ENCODE data around the gene YBX1.
"Not testable (repeated sequence)": the region's sequence is repeated elsewhere in the genome, so short reads cannot be mapped to it uniquely, and the experiment has no call there.

YBX1 gene

GRCh38 chr1:42690477-42691156 is 8.4 kb downstream of the YBX1 start:
- no peak for DNase-seq (ENCODE audit: low read depth)

- no peak for DNase-seq (ENCODE audit: low read depth)
Measured at GRCh38 chr1:42691157-42691498, 8.9 kb downstream of the YBX1 start.

GRCh38 chr1:42692461-42692860 is 10.2 kb downstream of the YBX1 start:
- DNase-seq (ENCODE audit: low read depth) = no peak

DNA sequence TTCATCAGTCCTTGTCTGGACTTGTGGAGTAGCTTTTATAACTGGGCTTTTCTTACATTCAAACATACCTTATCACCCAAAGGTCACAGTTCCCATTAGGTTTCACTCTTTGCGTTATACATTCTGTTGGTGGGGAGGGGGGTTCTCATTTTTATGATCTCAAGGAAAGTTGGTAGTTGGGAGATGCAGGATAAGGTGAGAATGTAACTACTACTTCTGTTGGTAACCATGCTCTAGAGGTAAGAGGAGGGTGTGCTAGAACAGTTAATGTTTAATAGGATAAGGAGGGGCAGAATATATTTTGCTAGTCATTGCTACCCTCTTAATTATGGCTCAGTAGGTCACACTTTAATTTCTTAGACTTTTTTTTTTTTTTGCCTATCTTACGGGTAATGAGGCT is 10.7 kb downstream of the YBX1 start:
- DNase-seq (ENCODE audit: low read depth) = no peak

- no peak for DNase-seq (ENCODE audit: low read depth)
Measured at GRCh38 chr1:42698081-42698813, 16.0 kb downstream of the YBX1 start.

- DNase-seq (ENCODE audit: low read depth) = no peak
Measured at GRCh38 chr1:42700006-42700405, 17.8 kb downstream of the YBX1 start.

- DNase-seq (ENCODE audit: low read depth) = no peak
Measured at GRCh38 chr1:42703888-42704464, 21.8 kb downstream of the YBX1 start.

DNA sequence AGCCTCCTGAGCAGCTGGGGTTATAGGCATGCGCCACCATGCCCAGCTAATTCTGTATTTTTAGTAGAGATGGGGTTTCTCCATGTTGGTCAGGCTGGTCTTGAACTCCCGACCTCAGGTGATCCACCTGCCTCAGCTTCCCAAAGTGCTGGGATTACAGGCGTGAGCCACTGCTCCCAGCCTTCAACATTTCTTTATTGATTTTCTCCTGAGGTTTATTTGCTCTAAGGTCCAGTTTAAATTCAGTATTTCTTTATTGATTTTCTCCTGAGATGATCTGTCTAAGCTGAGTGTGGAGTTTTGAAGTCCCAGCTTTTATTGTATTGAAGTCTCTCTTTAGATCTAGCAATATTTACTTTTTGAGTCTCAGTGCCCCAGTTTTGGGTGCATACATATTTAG is 30.6 kb downstream of the YBX1 start:
- DNase-seq (ENCODE audit: low read depth) = not testable (repeated sequence)

- no peak for DNase-seq (ENCODE audit: low read depth)
Measured at GRCh38 chr1:42713293-42713692, 31.1 kb downstream of the YBX1 start.

- not testable (repeated sequence) for DNase-seq (ENCODE audit: low read depth)
Measured at GRCh38 chr1:42714441-42714840, 32.2 kb downstream of the YBX1 start.

DNA sequence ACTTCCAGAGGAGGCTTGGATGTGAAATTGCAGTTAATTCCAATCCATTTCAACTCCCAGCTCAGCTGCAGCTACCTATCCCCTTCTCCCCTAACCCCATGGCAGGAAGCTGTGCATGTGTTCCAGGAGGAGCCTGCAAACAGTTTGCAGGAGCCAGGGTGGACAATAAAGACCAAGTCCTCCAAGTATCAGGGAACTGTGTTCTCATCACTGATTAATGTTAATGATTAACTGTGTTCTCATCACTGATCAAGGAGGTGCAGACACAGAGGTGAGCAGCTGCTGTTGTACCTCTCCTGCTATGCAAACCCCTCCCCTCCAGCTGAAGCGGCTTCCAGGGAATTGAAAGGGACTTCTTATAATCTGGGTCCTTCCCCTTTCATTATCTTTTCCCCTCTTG is 38.6 kb downstream of the YBX1 start:
- no peak for DNase-seq (ENCODE audit: low read depth)

DNA sequence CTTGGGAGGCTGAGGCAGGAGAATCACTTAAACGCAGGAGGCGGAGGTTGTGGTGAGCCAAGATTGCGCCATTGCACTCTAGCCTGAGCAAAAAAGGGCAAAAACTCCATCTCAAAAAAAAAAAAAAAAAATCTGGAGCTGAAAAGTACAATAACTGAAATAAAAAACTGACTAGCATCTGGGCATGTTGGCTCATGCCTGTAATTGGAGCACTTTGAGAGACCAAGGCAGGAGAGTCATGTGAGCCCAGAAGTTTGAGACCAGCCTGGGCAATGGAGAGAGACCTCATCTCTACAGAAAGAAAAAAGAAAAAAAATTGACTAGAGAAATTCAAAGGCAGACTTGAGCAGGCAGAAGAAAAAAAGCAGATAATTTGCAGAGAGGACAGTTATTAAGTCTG is 39.7 kb downstream of the YBX1 start:
- DNase-seq (ENCODE audit: low read depth) = no peak

DNA sequence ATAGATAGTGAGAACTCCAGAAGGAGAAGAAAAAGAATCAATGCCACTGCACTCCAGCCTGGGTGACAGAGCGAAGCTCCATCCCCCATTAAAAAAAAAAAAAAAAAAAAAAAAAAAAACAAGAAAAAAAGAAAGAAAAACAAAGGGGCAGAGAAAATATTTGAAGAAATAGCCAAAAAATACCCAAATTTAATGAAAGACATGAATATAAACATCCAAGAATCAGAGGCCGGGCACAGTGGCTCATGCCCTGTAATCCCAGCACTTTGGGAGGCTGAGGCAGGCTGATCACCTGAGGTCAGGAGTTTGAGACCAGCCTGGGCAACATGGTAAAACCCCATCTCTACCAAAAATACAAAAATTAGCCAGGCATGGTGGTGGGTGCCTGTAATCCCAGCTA is 40.2 kb downstream of the YBX1 start:
- not testable (repeated sequence) for DNase-seq (ENCODE audit: low read depth)

DNA sequence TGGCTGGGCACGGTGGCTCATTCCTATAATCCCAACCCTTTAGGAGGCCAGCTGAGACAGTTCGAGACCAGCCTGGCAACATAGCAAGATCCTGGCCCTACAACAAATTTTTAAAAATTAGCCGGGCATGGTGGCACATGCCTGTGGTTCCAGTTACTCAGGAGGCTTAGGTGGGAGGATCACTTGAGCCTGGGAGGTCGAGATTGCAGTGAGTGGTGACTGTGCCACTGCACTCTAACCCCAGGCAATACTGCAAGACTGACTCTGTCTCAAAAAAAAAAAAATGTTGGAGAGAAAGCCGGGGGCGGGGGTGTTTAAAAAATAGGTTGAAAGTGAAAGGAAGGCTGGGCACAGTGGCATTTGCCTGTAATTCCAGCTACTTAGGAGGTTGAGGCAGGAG is 41.3 kb downstream of the YBX1 start:
- DNase-seq (ENCODE audit: low read depth) = no peak

- DNase-seq (ENCODE audit: low read depth) = not testable (repeated sequence)
Measured at GRCh38 chr1:42725820-42726219, 43.6 kb downstream of the YBX1 start.

DNA sequence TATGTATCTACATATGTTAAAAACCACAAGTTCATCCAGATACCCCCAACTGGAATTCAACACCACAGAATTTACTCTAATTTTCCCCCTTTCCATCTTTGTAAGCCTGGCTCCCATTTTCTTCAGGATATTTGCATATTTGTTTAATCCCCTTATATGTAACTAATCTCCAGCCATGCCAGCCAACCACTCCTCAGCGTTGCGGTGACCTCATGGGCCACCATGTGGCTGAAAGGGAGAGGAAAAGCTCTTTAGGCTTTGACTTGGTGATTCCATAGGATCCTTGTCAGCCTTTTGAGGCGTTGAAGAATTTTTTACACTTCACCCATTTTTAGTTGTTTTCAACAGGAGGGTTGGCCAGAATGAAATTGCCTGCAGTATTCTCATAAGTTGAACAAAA is 47.8 kb downstream of the YBX1 start:
- no peak for DNase-seq (ENCODE audit: low read depth)

DNA sequence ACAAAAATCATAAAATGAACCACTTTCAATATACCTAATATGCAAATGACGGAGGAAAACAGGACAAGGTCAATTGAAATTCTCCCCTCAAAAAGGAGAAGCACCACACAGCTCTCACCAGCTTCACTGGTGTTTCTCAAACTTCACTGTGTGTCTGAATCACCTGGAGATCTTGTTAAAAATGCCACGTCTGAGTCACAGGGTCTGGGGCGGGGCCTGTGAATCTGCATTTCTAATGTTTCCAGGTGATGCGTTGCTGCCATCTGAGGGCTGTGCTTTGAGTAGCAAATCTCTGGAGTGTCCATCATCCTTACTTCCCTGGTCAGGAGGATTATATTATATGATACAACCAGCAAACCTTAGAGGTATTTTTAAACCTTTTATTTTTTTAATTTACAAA is 48.8 kb downstream of the YBX1 start:
- no peak for DNase-seq (ENCODE audit: low read depth)

GRCh38 chr1:42731585-42731984 is 49.4 kb downstream of the YBX1 start:
- DNase-seq (ENCODE audit: low read depth) = no peak

DNA sequence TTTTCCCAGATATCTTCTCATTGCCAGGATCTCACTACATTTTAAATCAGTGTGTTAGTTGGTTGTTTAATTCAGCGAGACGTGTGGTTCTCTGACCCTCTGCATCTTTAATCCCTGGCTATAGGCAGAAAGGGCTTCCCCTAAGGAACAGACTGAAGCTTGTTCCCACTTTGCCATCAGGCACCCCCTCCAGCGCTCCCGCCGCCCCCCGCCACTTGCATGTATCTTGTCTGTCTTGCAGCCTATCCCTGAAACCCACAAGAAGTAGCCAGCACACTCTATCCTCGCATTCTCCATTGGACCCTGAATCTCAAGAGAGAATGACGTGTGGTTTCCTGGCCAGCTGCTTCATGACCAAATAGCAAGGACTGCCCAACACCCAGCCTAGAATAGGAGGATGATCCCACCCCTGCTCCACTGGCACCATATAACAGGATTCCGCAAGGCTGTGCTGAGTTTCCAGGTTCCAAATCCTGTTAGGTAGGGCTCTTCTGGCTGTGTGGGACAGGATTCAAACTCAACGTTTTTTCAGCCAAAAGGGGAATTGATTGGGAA is 50.0 kb downstream of the YBX1 start:
- no peak for DNase-seq (ENCODE audit: low read depth)

- no peak for DNase-seq (ENCODE audit: low read depth)
Measured at GRCh38 chr1:42733415-42734200, 51.4 kb downstream of the YBX1 start.

DNA sequence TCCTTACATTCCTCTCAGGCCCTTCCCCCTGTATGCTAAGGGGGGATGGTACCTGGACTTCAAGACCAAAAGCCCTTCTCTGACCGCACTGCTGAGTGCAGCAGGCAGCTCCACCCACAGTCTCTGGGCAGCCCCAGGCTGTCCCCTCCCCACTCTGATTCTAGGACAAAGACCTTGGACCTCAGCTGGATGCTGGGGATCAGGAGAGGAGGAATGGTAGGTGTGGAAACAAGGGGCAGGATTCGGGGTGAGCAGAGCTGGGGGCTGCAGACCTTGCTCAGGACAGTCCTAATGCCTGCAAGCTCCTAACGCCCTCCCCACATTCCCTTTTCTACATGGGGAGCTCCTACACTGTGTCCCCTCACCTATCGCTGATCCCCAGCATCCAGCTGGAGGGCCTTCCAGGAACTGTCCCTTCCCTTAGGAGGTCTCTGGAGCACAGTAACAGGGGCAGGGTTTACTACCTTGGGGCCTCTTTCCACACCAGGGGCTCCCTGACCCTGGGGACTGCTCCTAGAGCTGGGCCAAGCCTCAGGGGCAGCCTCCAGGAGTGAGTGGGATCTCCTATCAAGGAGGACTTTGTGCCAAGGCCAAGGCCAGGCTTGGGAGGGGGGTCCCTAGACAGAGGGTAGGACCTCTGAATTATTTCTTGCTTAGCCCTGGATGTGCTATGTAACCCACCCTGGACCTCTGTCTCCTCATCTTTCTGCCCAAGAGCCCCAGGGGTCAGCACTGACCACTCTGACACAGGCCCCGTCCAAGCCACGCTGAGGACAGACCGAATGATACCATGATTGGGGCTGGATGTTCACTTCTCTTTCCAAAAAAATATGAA is 52.2 kb downstream of the YBX1 start:
- no peak for DNase-seq (ENCODE audit: low read depth)

DNA sequence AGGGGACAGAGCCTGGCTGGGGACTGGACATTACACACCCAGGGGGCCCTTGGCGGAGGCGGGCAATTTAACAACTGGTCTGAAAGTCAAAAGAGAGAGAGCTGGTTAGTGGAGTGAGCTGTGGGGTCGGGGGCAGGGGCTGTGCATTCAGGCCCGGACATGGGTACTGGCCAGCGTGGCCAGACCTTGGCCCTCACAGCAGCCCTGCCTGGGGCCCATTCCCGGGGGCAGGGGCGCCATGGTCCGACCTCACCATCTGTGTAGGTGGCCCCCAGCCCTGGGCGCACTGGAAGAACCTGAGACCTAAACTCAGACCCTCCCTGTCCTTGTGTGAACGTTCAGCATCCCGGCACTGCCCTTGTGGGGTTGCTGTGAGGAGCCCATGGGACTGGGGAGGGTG is 52.8 kb downstream of the YBX1 start:
- DNase-seq (ENCODE audit: low read depth) = no peak
